Keratinocyte (primary cell): ENCODE data around the gene DPP7. TPM values are rescaled to one million over a fixed set of nuclear protein-coding genes. Genes with fewer than 3 reads are reported as not detected.

Experiments used
- DNase-seq: peaks from one replicate; pipeline ENCODE4 v3.0.0-alpha.2; 2011; ENCODE audit warnings: low read depth, missing footprints, low spot score
- FAIRE-seq: peaks from 2 replicates; lab custom pipeline; 2011; peaks lifted over from hg19 to GRCh38; lab: Jason Lieb, UNC
- H2AFZ ChIP-seq: 2 replicates; pipeline ENCODE4 v1.6.0; 2012; ENCODE audit warnings: low read length, control low read depth, inconsistent platforms; ENCODE audit not compliant: control insufficient read depth
- H3K27ac ChIP-seq: 2 replicates; pipeline ENCODE4 v1.5.1; 2011; ENCODE audit warnings: low read length; ENCODE audit not compliant: control insufficient read depth, insufficient read depth
- H3K27me3 ChIP-seq: 3 replicates; pipeline ENCODE4 v1.6.0; 2011; ENCODE audit warnings: low read length; ENCODE audit not compliant: control insufficient read depth, insufficient read depth; ENCODE audit errors: extremely low read depth
- H3K36me3 ChIP-seq, 2 experiments: 2 replicates in 1 of 2; 3 replicates in 1 of 2; pipeline ENCODE4 v1.5.1; 2011; ENCODE audit warnings: low read length in 2 of 2, mild to moderate bottlenecking in 1 of 2; ENCODE audit not compliant: control insufficient read depth in 2 of 2, insufficient read depth in 2 of 2; ENCODE audit errors: extremely low read depth in 1 of 2
- H3K4me1 ChIP-seq: 3 replicates; pipeline ENCODE4 v1.5.1; 2011; ENCODE audit warnings: low read length; ENCODE audit not compliant: control insufficient read depth, insufficient read depth; ENCODE audit errors: extremely low read depth
- H3K4me2 ChIP-seq: 3 replicates; pipeline ENCODE4 v1.6.0; 2011; ENCODE audit warnings: low read depth, low read length; ENCODE audit not compliant: control insufficient read depth, insufficient read depth; ENCODE audit errors: extremely low read depth
- H3K4me3 ChIP-seq, 3 experiments: fragments of 200-600 bp in 1 of 3; sonication (generic) in 1 of 3; 2 replicates in 2 of 3; 3 replicates in 1 of 3; pipeline ENCODE4 v1.5.1; 2011 to 2016; ENCODE audit warnings: low read length in 3 of 3, mild to moderate bottlenecking in 3 of 3, control low read depth in 2 of 3, inconsistent platforms in 1 of 3, low read depth in 1 of 3, mixed read lengths in 1 of 3, mixed run types in 1 of 3, moderate library complexity in 1 of 3; ENCODE audit not compliant: control insufficient read depth in 2 of 3, insufficient read depth in 2 of 3; ENCODE audit errors: extremely low read depth in 1 of 3
- H3K79me2 ChIP-seq: 2 replicates; pipeline ENCODE4 v1.6.0; 2012; ENCODE audit warnings: low read length; ENCODE audit not compliant: control insufficient read depth, insufficient read depth
- H3K9ac ChIP-seq: 3 replicates; pipeline ENCODE4 v1.6.0; 2011; ENCODE audit warnings: low read length; ENCODE audit not compliant: control insufficient read depth, insufficient read depth; ENCODE audit errors: extremely low read depth
- H3K9me1 ChIP-seq: 3 replicates; pipeline ENCODE4 v1.6.0; 2011; ENCODE audit warnings: low read length; ENCODE audit not compliant: control insufficient read depth, insufficient read depth; ENCODE audit errors: extremely low read depth
- H3K9me3 ChIP-seq: 2 replicates; pipeline ENCODE4 v1.5.1; 2012; ENCODE audit warnings: low read depth, low read length; ENCODE audit not compliant: control insufficient read depth
- H4K20me1 ChIP-seq: 3 replicates; pipeline ENCODE4 v1.6.0; 2011; ENCODE audit warnings: low read length; ENCODE audit not compliant: control insufficient read depth, insufficient read depth; ENCODE audit errors: extremely low read depth
- CTCF ChIP-seq, 3 experiments: IDR thresholded peaks in 1 of 3; conservative IDR thresholded peaks in 1 of 3; optimal IDR thresholded peaks in 1 of 3; 2 replicates in 2 of 3; 3 replicates in 1 of 3; pipeline versions ENCODE3 to v1.5.1; 2011; ENCODE audit warnings: low read length in 3 of 3, mild to moderate bottlenecking in 3 of 3, moderate library complexity in 2 of 3, control low read depth in 1 of 3, inconsistent platforms in 1 of 3; ENCODE audit not compliant: insufficient read depth in 2 of 3; ENCODE audit errors: extremely low read depth in 1 of 3
- EZH2 ChIP-seq: IDR thresholded peaks from one replicate; pipeline ENCODE4 v1.6.1; 2012; ENCODE audit warnings: inconsistent platforms, mild to moderate bottlenecking, low read length, moderate library complexity
- dilution Hi-C: fragments of 300-500 bp; cut with MboI; formaldehyde crosslinking; loops from one replicate; pipeline ENCODE4 v1.7.0; 2020; ENCODE audit warnings: low sequenced_read_pairs; ENCODE audit not compliant: extremely low pct_ligation_motif_present
- polyA plus RNA-seq, 5 experiments: library from polyadenylated mRNA; depleted of rRNA in 3 of 5; stranded (reverse) in 3 of 5; stranded (forward) in 1 of 5; unstranded in 1 of 5; fragments of >200 nt; gene quantifications; 1 replicate in 1 of 5; 2 replicates in 3 of 5; 3 replicates in 1 of 5; pipeline versions ENCODE4 v1.2.1 to v1.2.3, GENCODE V29; 2011 to 2012; ENCODE audit warnings: missing spikeins in 2 of 5, low read depth in 1 of 5, low replicate concordance in 1 of 5

DPP7 gene
- polyA plus RNA-seq, 1 donor (not counting 4 experiments of a cell fraction or from before 2014, with no cell fraction given): 35.3 TPM

GRCh38 chr9:137065336-137065967 is 49.1 kb downstream of the DPP7 start:
- Histone ChIP-seq H3K4me3 (no peak overlapping the region), H2AFZ (no peak overlapping the region), H3K79me2 (no peaks in the 10 kb centered on the region), H3K4me2 (no peak overlapping the region), H3K27me3 (no peaks in the 10 kb centered on the region), H3K9ac (no peak overlapping the region), H3K36me3 (no peaks in the 10 kb centered on the region), H4K20me1 (no peaks in the 10 kb centered on the region), H3K9me1 (no peaks in the 10 kb centered on the region), H3K4me1 (peaks cover 22% of the 10 kb centered on the region), H3K27ac (no peak overlapping the region), H3K9me3 (no peaks in the 10 kb centered on the region)
- DNase-seq (no peak), FAIRE-seq (no peak)
- no peak for TF ChIP-seq CTCF (optimal IDR thresholded peaks at IDR 0.05 in 1 of 3, IDR thresholded peaks at IDR 0.05 in 1 of 3, conservative IDR thresholded peaks at IDR 0.05 in 1 of 3; ENCODE audit: extremely low read depth in 1 of 3, insufficient read depth in 2 of 3, low read length in 3 of 3)
- TF ChIP-seq EZH2: no peak
- dilution Hi-C loops: no loop called here

- TF ChIP-seq EZH2 (no peak), CTCF (optimal IDR thresholded peaks at IDR 0.05 in 1 of 3, IDR thresholded peaks at IDR 0.05 in 1 of 3, conservative IDR thresholded peaks at IDR 0.05 in 1 of 3; ENCODE audit: extremely low read depth in 1 of 3, insufficient read depth in 2 of 3, low read length in 3 of 3) (no peak)
- Histone ChIP-seq H3K9me3 (no peaks in the 10 kb centered on the region), H3K4me1 (peaks cover 22% of the 10 kb centered on the region), H3K27me3 (no peaks in the 10 kb centered on the region), H3K4me2 (no peak overlapping the region), H3K4me3 (no peak overlapping the region), H4K20me1 (no peaks in the 10 kb centered on the region), H3K27ac (no peak overlapping the region), H3K9me1 (no peaks in the 10 kb centered on the region), H3K79me2 (no peaks in the 10 kb centered on the region), H3K36me3 (no peaks in the 10 kb centered on the region), H2AFZ (no peak overlapping the region), H3K9ac (no peak overlapping the region)
- no peak for DNase-seq
- FAIRE-seq: no peak
- dilution Hi-C loops: no loop called here
Observed at GRCh38 chr9:137064880-137065164, 49.7 kb downstream of the DPP7 start.
